SH-SY5Y (cell line): ENCODE measurements around the gene OGFOD3.

Source experiments
- GATA2 ChIP-seq: IDR thresholded peaks from 2 replicates; pipeline ENCODE4 v1.6.1; 2011; ENCODE audit warnings: mild to moderate bottlenecking, low read depth, low read length
- GATA3 ChIP-seq: IDR thresholded peaks from 2 replicates; pipeline ENCODE4 v1.6.1; 2011; ENCODE audit warnings: low read depth, mild to moderate bottlenecking, low read length, moderate library complexity

DNA sequence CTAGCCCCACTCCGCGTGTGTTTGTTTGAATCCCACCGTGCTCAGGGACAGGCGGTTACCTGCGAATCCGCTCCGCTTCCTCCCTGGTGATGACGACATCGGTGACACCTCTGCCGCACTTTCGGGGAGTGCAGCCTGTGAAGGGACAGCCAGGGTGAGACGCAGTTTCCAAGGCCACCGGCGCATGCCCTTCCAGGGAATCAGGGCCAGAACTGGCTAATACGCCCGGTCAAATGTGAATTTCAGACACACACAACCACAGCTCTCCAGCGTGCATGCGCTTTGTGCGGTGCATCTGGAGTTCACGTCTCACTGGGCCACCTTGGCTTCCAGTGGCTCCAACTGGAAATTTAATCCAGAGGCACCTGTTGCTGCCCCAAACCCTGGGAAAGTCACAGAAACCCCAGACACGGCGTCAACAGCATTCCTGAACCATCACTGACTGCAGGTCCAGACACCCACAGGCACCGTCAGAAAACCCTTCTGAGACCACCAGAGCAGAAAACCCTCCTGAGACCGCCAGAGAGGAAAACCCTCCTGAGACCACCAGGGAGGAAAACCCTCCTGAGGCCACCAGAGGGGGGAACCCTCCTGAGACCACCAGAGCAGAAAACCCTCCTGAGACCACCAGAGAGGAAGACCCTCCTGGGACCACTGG, 6.9 kb downstream of the OGFOD3 start:
- no peak for TF ChIP-seq GATA2
- no peak for TF ChIP-seq GATA3
